Stimulated activated CD4-positive, alpha-beta T cell treated with anti-CD3 and anti-CD28 coated beads, Interleukin-4, amount 100 ng/mL, for 4 hours (primary cell): ENCODE results near the gene RARRES2.

ENCODE experiments used
- DNase-seq, 2 experiments: peaks; one replicate each; pipeline ENCODE4 v3.0.0-alpha.2; 2020

Gene RARRES2

GRCh38 chr7:150375662-150376521 lies 34.5 kb upstream of the RARRES2 start:
- DNase-seq: peak in 1 of 2 experiments; percentile 58

DNA sequence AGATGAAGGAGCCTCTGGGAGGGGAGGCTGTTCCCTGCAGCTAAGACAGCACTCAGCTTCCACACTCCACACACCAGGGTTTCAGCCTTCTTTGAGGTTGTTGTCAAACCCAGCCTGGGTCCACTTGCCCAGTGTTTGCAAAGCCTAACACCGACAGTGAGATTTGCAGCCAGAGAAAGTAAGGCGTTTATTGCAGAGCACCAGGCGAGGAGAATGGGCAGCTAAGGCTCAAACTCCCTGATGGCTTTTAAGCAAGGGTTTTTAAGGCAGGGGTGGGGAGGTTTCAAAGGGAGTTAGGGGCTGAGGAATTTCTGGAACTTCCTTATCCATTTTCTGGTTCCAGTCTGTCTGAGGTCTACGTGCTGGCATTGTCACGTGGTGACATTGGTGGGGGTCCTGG lies 33.0 kb upstream of the RARRES2 start:
- DNase-seq: no peak

- no peak for DNase-seq
Observed at GRCh38 chr7:150374026-150374425, 32.6 kb upstream of the RARRES2 start.

DNA sequence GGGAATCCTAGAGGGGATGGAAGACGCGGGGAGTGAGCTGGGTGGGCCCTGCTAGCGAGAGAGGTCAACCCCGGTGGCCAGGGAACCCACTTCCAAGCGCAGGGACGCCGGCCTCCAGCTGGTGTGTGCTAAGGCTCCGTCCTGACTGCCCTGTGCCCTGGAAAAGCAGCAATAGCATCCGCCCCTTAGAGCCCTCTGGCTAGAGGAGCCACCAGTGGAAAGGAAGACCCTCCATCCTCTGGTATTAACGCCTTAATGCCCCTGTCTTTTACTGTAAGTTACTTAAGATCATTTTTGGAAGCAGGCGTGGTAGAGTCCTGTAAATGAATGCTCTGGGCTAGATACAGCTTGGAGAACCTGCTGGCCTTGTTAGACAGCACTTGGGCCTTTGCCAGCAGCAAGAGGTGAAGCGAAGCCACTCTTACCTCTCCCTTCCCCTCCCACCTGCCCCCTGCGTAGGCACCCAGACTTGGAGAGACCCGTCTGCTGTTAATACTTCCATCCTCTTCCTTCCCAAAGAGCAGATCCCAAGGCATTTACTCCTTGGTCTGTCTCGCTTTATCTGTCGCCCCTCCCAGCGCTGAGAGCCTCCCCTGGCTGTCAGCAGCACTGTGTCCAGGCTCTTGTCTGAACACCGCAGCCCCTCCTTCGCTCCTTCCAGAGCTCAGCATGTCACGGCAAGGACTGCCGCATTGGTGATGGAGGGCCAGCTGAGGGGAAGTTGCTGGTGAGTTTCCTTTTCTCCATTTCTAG lies 31.8 kb upstream of the RARRES2 start:
- no peak for DNase-seq

DNA sequence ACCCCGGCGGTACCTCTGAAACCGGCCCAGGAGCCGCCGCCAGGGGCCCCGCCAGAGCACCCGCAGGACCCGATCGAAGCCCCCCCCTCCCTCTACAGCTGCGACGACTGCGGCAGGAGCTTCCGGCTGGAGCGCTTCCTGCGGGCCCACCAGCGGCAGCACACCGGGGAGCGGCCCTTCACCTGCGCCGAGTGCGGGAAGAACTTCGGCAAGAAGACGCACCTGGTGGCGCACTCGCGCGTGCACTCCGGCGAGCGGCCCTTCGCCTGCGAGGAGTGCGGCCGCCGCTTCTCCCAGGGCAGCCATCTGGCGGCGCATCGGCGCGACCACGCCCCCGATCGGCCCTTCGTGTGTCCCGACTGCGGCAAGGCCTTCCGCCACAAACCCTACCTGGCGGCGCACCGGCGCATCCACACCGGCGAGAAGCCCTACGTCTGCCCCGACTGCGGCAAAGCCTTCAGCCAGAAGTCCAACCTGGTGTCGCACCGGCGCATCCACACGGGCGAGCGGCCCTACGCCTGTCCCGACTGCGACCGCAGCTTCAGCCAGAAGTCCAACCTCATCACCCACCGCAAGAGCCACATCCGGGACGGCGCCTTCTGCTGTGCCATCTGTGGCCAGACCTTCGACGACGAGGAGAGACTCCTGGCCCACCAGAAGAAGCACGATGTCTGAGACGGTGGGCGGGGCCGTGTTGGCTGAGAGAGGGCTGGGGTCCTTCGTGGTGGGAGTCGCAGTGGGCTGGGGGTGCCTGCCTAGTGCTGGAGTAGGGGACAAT lies 31.0 kb upstream of the RARRES2 start:
- no peak for DNase-seq

- no peak for DNase-seq
Observed at GRCh38 chr7:150371996-150372270, 30.5 kb upstream of the RARRES2 start.

- DNase-seq: no peak
Observed at GRCh38 chr7:150371131-150371995, 29.9 kb upstream of the RARRES2 start.

- no peak for DNase-seq
Observed at GRCh38 chr7:150370612-150371071, 29.2 kb upstream of the RARRES2 start.

DNA sequence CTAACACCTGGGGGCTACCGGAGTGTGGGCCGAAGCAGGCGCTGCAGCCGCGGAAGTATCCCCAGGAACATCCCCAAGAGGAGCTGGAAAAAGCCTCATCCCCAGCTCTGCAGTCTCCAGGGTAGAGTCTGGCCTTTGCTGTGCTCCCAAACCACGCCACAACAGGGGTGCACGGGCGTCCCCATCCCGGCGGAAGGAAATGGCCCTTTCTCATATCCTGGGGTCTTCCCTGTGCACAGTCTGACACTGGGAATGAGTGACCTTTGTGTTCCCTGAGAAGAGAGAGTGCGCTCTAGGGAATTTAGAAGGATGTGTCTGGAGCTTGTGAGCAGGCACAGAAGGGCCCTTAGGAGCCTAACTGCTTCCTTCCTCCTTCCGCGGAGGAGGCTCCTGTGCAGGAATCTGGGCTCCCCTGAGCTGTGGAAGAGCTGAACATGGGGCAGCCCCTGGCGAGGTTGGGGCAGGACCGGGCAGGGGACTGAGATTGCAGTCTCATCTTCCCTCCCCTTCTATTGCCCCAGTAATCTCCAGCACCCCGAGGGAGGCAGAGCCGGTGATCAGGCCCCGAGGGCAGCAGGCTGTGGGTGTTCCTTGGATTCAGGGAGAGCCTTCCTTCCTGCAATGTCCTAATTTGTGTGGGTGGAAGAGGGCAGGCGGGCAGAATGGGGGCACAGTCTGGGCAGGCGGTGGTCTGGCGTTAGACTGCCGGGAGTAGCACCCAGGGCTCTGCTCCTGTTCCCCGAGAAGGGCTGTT lies 28.5 kb upstream of the RARRES2 start:
- no peak for DNase-seq

DNA sequence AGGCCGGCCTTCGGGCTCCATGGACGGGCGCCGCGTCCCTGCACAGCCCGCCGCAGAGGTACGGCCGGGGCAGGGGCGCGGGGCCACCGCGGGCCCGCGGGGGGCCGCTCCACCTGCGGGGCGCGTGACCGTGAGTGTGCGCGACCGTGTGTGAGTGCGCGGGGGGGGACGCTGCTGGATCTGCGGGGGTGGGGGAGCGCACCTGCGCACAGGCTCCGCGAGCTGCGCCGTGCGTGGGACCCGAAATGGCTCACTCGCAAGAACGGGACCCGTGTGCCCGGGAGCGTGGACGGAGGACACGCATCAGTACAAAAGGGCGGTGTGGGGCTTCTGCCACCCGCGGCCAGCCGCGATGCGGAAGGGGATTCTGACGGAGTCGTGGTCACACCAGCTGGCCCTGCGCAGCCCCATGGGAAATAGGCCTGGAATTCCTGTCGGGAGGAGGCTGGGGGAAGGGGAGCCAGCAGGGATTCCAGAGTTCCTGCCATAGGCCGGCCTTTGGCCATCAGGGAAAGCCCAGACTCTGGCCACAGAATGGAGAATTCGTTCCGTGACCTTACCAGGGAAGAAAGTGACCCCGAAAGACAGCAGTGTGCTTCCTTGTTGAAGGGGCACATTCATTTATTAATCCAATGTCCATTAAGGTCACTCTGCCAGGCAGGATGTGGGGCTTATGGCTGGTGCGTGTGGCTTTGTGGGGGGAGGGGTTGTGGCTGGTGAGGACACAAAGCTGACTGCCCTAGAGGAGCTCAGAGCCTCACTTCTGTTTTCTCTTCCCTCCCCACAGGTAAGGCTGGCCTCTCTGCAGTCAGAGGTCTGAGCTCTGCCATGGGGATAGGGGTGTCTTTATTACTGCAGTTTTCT lies 27.7 kb upstream of the RARRES2 start:
- DNase-seq: peak; percentile 65 to 80

- peak; percentile 77 to 82 for DNase-seq
Observed at GRCh38 chr7:150368096-150368883, 26.9 kb upstream of the RARRES2 start, which contains the start of gene REPIN1. Gene REPIN1 (plus strand): TSS chr7:150368822. CDS start chr7:150369712, 890 bp downstream.

DNA sequence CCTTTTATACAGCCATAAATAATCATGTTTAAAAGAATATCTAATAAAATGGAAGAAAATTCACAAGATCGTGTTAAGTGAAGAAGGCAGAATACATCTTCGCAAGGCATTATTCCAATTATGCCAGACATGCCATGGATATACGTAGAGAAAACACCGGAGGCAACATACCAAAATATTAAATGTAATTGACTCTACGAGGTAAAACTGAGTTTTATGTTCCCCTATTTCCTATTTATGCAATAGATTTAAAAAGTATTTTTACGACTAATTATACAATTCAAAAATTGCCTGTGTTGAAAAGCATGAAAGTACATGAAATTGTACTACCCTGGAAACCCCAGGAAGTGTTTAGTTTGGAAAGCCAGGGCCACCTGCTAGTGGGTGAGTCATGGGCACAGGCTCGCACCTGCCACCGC lies 26.3 kb upstream of the RARRES2 start:
- no peak for DNase-seq

DNA sequence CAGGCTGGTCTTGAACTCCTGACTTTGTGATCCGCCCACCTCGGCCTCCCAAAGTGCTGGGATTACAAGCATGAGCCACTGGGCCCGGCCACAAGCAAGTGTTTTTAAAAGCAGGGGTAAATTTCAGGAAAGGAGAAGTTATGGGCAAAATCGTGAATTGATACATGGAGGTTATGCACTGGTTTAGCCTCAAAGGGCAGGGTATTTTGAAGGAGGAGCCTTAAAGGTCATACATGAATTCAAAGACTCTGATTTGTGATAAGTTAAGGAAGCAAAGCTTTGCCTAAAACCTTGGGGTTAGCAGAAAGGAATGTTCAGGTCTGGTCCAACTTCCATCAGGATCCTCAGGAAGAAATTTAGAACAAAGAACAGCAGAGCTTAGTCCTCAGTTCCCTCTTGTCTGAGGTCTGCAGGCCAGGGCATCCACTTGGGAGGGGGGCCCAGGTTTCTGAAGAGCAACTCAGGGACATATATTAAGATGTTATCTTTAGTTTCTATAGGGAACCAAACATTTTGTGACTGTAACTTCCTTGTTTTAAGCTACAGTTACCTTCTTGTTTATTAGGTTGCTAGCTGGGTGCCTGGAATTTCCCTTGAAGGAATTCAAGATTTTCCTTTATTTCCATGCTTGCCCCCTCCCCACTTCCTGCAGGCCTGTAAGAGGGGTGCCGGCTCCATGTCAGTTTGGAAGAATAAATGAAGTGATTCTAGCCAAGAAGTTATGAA lies 24.4 kb upstream of the RARRES2 start:
- DNase-seq: no peak

DNA sequence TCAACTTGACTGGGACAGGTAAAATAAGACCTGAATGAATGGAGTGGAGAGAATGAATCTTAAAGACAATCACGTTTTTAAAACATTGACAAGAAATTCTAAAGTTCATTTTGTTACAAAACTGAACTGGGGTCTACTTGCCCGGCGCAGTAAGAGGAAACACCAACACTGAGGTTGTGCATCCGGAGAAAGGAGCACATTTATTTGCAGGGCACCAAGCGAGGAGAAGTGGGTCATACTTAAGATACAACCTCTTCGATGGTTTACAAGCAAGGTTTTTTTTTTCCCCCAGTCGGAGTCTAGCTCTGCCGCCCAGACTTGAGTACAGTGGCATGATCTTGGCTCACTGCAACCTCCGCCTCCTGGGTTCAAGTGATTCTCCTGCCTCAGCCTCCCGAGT lies 23.8 kb upstream of the RARRES2 start:
- no peak for DNase-seq

GRCh38 chr7:150363872-150364271 lies 22.4 kb upstream of the RARRES2 start:
- no peak for DNase-seq

GRCh38 chr7:150363370-150363769 lies 21.9 kb upstream of the RARRES2 start:
- DNase-seq: no peak

DNA sequence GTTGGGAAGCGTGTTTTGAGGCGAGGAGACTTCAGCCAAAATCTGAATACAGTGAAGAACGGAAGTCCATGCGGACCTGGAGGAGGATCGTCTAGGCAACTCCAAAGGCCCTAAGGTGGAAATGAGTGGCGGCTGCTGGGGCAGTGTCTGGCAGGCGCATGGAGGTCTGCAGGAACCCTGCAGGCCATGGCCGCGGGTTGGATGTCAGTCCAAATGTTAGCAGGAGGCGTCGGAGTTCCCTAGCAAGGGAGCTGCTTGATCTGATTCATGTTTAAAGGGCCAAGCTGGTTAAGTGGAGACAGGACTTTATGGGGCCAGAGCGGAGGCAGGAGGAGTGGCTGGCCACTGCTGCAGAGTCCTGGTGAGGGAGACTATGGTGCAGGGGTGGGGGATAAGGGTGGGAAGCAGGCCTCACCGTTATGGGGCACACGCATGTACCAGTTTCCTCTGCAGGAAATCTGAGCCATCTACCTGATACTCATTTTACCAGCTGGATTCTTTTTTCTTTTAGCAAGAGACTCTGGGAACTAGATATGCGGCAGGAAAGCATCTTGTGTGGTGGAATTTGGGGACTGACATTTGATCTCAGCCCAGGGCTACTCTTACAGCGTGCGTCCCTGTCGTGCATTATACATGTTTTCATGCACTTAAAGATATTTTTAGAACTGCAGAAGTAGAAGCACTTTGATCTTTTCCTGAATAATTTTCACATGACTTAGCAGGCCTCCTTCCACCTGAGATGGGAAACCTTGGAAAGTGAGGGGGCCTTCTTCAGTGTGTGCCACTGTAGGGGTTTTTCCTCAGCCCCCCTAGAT lies 20.6 kb upstream of the RARRES2 start:
- no peak for DNase-seq

DNA sequence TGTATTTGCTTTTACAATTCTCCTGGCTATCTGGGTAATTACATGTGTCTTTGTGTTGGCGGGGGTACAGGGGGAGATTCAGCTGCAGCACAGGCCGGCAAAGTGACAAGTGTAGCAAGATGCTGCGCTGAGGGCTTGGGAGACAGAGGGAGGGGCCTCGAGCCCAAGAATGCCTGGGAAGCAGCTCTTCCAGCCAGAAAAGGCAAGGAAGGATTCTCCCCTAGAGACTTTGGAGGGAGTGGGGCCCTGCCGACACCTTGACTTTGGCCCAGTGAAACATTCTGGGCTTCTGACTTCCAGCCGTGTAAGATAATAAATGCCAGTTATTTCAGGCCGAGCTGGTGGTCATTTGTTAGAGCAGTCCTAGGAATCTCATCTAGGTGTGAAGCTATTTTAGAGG lies 20.0 kb upstream of the RARRES2 start:
- no peak for DNase-seq
